Measurements from ENCODE around the gene KRT1. TPM values are rescaled to one million over a fixed set of nuclear protein-coding genes. Genes with fewer than 3 reads are reported as not detected.

KRT1 gene
- total and polyA plus RNA-seq, 2 donors (not counting 1 experiment from before 2014, with no cell fraction given) = not detected

DNA sequence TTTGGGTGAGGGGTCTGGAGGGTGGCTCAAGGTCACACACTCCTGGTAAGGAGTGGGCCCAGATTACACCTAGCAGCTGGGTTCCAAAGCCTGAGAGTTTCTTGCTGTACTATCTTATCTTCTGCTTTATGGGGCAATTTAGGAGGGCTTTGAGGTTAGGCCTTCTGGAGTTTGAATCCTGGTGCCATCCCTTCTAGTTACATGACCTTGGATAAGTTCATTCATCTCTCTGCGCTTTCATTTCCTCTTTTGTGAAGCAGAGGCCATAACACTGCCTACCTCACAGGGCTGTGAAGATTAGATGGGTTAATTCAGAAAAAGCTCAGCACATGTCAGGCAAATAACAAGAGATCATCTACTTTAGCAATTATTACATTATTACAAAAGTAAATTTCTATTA, 30.5 kb upstream of the KRT1 start:
- Histone ChIP-seq H3K4me1 (ENCODE audit: control insufficient read depth in 2 of 2, insufficient read depth in 2 of 2, low read length in 2 of 2) (no peaks in the 10 kb centered on the region), H3K79me2 (ENCODE audit: control insufficient read depth, insufficient read depth, low read length) (no peaks in the 10 kb centered on the region), H3K4me2 (replicated peaks; ENCODE audit: low read depth, low read length, poor library complexity, severe bottlenecking) (no peak overlapping the region), H2AFZ (ENCODE audit: insufficient read depth, low read depth, low read length, poor library complexity, severe bottlenecking) (no peak overlapping the region), H3K9ac (ENCODE audit: low read length) (no peak overlapping the region), H3K27ac (ENCODE audit: low read length in 2 of 2) (no peak overlapping the region), H3K36me3 (replicated peaks in 1 of 2; ENCODE audit: control extremely low read depth in 1 of 2, control insufficient read depth in 1 of 2, extremely low read depth in 1 of 2, insufficient read depth in 2 of 2, low read length in 1 of 2) (no peaks in the 10 kb centered on the region), H4K20me1 (ENCODE audit: control insufficient read depth, insufficient read depth, low read length, poor library complexity, severe bottlenecking) (no peaks in the 10 kb centered on the region), H3K4me3 (ENCODE audit: control extremely low read depth in 1 of 5, extremely low read depth in 1 of 5, insufficient read depth in 1 of 5, low read depth in 2 of 5, low read length in 4 of 5) (no peak overlapping the region), H3K9me3 (ENCODE audit: control extremely low read depth in 1 of 3, control insufficient read depth in 2 of 3, insufficient read depth in 1 of 3, low read length in 2 of 3) (peaks cover 0 to 3% (median 0%) of the 10 kb centered on the region in 3 donors), H3K27me3 (replicated peaks in 1 of 4; ENCODE audit: control extremely low read depth in 1 of 4, control insufficient read depth in 3 of 4, insufficient read depth in 4 of 4, low read length in 3 of 4) (peaks cover 0 to 26% (median 12%) of the 10 kb centered on the region in 4 experiments)
- DNase-seq = no peak
- H3K9me3 Mint-ChIP-seq (ENCODE audit: insufficient read depth) = peaks cover 2% of the 10 kb centered on the region
- no peak overlapping the region for H3K27ac Mint-ChIP-seq
- no peak for TF ChIP-seq EZH2 (IDR thresholded peaks at IDR 0.05; ENCODE audit: borderline replicate concordance, insufficient read depth, low read depth, low read length, poor library complexity, severe bottlenecking)
- TF ChIP-seq, protein P1, sequence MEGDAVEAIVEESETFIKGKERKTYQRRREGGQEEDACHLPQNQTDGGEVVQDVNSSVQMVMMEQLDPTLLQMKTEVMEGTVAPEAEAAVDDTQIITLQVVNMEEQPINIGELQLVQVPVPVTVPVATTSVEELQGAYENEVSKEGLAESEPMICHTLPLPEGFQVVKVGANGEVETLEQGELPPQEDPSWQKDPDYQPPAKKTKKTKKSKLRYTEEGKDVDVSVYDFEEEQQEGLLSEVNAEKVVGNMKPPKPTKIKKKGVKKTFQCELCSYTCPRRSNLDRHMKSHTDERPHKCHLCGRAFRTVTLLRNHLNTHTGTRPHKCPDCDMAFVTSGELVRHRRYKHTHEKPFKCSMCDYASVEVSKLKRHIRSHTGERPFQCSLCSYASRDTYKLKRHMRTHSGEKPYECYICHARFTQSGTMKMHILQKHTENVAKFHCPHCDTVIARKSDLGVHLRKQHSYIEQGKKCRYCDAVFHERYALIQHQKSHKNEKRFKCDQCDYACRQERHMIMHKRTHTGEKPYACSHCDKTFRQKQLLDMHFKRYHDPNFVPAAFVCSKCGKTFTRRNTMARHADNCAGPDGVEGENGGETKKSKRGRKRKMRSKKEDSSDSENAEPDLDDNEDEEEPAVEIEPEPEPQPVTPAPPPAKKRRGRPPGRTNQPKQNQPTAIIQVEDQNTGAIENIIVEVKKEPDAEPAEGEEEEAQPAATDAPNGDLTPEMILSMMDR (IDR thresholded peaks at IDR 0.05) = no peak
- ATAC-seq (ENCODE audit: low read depth) = no peak
- ChIA-PET CTCF (no interaction called here), POLR2A (no interaction called here)
- whole genome bisulfite sequencing (ENCODE audit: insufficient coverage) = no CpG with 5 or more reads among the region's 1 CpG
- H3K4me3 Mint-ChIP-seq = no peak overlapping the region
- intact Hi-C loops (cut with micrococcal nuclease) = no loop called here
- no peaks in the 10 kb centered on the region for H3K4me1 Mint-ChIP-seq
- peaks cover 31% of the 10 kb centered on the region for H3K27me3 Mint-ChIP-seq

DNA sequence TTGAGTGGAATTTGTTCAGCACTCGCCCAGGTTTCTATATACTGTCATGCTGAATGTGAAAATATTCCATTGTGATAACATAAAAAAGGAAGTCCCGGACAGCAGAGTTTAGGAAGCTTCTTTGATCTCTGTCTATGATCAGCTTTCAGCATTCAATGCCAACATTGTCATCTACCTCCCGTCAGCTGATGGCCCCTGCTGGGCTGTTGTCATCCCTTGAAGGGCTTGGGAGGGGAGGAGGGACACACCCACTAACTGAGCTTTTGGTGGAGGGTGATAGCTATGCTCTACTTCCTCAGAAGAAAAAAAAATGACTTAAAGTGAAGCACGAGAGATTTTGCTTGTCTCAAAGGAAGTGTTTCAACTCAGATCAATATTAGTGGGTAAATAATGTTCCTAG, 27.8 kb upstream of the KRT1 start:
- H3K4me3 ChIP-seq (ENCODE audit: control extremely low read depth in 1 of 5, extremely low read depth in 1 of 5, insufficient read depth in 1 of 5, low read depth in 2 of 5, low read length in 4 of 5) = no peak overlapping the region
- POLR2A ChIA-PET = no interaction called here
- no peaks in the 10 kb centered on the region for H4K20me1 ChIP-seq (ENCODE audit: control insufficient read depth, insufficient read depth, low read length, poor library complexity, severe bottlenecking)
- H3K4me2 ChIP-seq (replicated peaks; ENCODE audit: low read depth, low read length, poor library complexity, severe bottlenecking) = no peak overlapping the region
- intact Hi-C loops (cut with micrococcal nuclease) = loop anchor here (1.0 kb wide), 1 partner anchor 25 kb away; no protein-coding TSS in a partner anchor
- H2AFZ ChIP-seq (ENCODE audit: insufficient read depth, low read depth, low read length, poor library complexity, severe bottlenecking) = no peak overlapping the region
- DNase-seq (no peak), ATAC-seq (ENCODE audit: low read depth) (no peak)
- WGBS (ENCODE audit: insufficient coverage) = 80% methylated on average over 1 of the region's 4 CpGs
- H3K36me3 ChIP-seq (replicated peaks in 1 of 2; ENCODE audit: control extremely low read depth in 1 of 2, control insufficient read depth in 1 of 2, extremely low read depth in 1 of 2, insufficient read depth in 2 of 2, low read length in 1 of 2) = no peaks in the 10 kb centered on the region
- no peaks in the 10 kb centered on the region for H3K79me2 ChIP-seq (ENCODE audit: control insufficient read depth, insufficient read depth, low read length)
- Mint-ChIP-seq H3K4me1 (no peaks in the 10 kb centered on the region), H3K9me3 (ENCODE audit: insufficient read depth) (peaks cover 2% of the 10 kb centered on the region), H3K4me3 (no peak overlapping the region), H3K27ac (no peak overlapping the region), H3K27me3 (peaks cover 21% of the 10 kb centered on the region)
- H3K27ac ChIP-seq (ENCODE audit: low read length in 2 of 2) = no peak overlapping the region
- H3K9ac ChIP-seq (ENCODE audit: low read length) = no peak overlapping the region
- H3K27me3 ChIP-seq (replicated peaks in 1 of 4; ENCODE audit: control extremely low read depth in 1 of 4, control insufficient read depth in 3 of 4, insufficient read depth in 4 of 4, low read length in 3 of 4) = peaks cover 0 to 7% (median 4%) of the 10 kb centered on the region in 4 experiments
- CTCF ChIA-PET = no interaction called here
- H3K9me3 ChIP-seq (ENCODE audit: control extremely low read depth in 1 of 3, control insufficient read depth in 2 of 3, insufficient read depth in 1 of 3, low read length in 2 of 3) = no peaks in the 10 kb centered on the region
- no peak for TF ChIP-seq EZH2 (IDR thresholded peaks at IDR 0.05; ENCODE audit: borderline replicate concordance, insufficient read depth, low read depth, low read length, poor library complexity, severe bottlenecking)
- TF ChIP-seq, protein P1 (IDR thresholded peaks at IDR 0.05) = no peak
- H3K4me1 ChIP-seq (ENCODE audit: control insufficient read depth in 2 of 2, insufficient read depth in 2 of 2, low read length in 2 of 2) = no peaks in the 10 kb centered on the region
